ENCODE results near the gene PDLIM3.

- TF ChIP-seq CTCF (IDR thresholded peaks at IDR 0.05) (no peak), POLR2A (IDR thresholded peaks at IDR 0.05) (no peak)
Measured at GRCh38 chr4:185565696-185566095, 30.4 kb upstream of the PDLIM3 start.
